HG03108 (cell line): Measurements from ENCODE around the gene L2HGDH.
"Not testable (repeated sequence)": the region's sequence is repeated elsewhere in the genome, so short reads cannot be mapped to it uniquely, and the experiment has no call there.

ENCODE experiments used
- ATAC-seq: cut with Tn5 transposase; IDR thresholded peaks from one replicate; pipeline ENCODE4 v1.9.1; 2021; ENCODE audit warnings: moderate library complexity; ENCODE audit not compliant: unreplicated experiment

Gene L2HGDH

DNA sequence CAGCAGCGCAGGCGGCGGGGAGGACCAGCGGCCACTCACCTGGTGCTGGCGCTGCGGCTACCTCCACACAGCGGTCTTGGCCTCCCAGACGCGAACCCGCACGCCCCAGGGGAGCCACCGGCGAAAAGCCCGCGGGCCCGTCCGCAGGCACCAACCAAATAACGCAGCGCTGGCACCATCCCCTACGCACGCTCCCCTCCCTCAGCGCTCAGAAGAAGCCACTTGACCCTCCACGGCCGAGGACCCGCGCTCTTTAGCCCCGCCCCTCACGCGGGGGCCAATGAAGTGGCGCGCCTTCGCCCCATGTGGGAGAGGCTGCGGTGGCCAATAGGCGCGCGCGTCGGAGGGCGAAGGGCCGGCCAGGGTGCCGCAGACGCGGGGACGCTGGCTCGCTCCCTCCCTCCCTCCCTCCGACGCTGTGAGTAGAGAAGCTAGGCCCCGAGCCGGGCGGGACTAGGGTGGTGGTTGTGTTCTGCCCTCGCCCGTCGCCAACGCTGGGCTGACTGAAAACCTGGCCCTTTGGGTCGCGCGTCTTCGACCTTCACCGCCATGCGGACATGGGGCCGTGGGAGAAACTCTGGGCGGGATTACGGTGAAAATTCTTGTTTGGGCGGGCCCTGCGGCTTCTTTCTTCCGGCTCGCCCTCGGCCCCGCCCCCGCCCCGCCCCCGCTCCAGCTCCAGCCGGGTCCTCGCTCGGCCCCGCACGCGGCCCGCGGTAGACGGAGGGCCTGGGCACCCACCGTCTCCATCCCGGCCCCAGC is at the start of gene L2HGDH, which contains the start of gene DMAC2L:
Gene L2HGDH (minus strand): TSS at position 258 of the 762 bp plus-strand sequence. CDS start 79 bp downstream, at position 179.
Gene DMAC2L (plus strand): TSS at position 353 of the 762 bp plus-strand sequence. CDS start 9,164 bp downstream, outside the sequence.
- ATAC-seq: peak; percentile 93

DNA sequence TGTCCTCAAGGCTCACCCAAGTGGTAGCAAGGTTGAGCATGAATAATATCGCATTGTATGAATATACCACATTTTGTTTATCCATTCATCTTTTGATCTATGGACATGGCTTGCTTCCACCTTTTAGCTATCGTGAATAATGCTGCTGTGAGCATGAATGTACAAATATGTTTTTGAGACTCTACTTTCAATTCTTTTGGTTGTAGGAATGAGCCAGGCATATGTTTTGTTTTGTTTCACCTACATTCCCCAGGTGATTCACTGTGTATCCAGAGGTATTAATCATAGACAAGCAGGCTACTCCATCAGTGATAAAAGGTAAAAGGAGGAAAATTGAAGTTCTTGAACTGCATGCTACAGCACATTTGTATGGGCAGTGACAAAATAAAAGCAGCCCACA is 48.8 kb upstream of the L2HGDH start:
- no peak for ATAC-seq

DNA sequence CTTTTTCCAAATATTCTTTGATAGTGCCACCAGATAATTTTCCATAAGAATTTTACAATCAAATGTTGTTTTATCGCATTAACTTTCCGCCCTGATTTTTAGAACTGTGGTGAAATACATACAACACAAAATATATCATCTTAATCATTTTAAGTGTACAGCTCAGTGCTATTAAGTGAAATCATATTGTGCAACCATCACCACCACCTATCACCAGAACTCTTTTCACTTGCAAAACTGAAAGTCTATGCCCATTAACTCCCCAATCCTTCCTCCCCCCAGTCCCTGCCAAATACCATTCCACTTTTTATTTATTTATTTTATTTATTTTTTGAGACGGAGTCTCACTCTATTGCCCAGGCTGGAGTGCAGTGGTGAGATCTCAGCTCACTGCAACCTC is 48.1 kb upstream of the L2HGDH start:
- ATAC-seq: no peak

DNA sequence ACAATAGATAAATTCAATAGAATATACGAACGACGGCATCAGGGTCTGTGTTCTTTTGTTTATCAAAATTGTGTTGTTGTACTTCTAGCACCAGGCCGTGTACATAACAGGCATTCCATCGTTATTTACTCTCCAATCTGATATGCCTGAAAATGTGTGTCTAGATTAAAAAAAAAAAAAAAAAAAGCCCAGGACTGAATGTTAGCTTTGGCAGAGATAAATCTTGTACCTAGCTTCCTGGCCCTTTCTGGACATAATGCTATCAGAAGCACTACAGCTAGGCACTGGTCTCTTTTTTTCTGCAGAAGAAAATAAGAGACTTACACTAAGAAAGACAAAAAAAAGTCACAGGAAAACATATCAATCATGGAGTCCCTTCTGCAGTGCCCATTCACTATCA is 47.6 kb upstream of the L2HGDH start:
- ATAC-seq: no peak

DNA sequence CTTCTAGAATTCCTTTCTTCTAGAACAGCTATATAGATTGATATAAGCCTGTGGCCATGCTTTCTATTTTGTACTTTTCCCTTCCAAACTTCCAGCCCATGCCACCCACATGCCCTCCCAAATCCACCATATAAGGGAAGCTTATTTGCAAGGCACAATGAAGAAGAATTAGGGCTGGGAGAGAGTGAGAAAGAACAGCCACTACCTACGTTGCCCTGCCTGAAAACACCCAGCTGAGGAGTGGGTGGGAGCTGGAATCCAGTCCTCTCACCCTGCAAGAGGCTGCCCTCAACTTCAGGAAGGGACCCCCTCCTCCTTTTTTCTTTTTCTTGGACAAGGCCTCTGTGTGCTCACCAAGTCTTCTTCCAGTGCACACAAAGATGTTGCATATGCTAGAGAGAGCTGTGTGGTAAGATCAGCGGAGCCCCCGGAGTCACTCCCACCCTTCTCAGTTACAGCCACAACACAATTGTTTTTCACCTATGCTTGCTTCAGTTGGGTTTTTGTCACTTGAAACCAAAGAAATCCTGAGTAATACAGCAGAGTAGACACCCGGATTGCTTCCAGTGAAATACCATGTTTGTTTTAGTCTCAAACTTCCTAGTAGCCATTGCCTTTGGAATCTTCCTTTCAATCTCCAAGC is 45.8 kb upstream of the L2HGDH start:
- ATAC-seq: no peak

DNA sequence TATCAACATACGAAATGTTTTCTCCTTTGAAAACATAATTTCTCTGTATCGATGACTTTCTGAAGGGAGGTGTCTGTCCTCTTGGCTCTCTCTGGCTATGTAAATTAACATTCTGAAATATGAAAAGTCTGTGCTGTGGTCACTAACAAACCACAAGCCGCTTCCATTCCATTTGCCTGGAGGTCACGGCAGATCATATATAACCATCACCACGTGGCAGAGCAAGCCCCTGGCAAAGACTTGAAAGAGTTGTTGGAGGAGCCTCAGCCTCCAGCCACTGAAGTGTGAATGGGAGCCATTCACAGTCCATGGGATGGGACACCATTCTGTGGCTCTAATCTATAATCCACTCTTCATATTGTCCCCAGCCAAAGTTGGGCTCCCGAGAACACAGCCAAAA is 45.1 kb upstream of the L2HGDH start:
- ATAC-seq: no peak

DNA sequence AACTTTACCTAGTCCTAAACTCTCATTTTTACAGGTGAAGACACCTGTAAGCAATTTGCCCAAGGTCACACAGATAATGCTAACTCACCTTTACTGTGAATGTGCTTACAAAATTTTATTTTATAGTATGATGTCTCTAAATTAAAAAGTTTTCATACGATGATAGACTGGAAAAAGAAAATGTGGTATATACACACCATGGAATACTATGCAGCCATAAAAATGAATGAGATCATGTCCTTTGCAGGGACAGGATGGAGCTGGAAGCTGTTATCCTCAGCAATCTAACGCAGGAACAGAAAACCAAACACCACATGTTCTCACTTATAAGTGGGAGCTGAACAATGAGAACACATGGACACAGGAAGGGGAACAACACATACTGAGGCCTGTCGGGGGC is 44.3 kb upstream of the L2HGDH start:
- ATAC-seq: not testable (repeated sequence)

DNA sequence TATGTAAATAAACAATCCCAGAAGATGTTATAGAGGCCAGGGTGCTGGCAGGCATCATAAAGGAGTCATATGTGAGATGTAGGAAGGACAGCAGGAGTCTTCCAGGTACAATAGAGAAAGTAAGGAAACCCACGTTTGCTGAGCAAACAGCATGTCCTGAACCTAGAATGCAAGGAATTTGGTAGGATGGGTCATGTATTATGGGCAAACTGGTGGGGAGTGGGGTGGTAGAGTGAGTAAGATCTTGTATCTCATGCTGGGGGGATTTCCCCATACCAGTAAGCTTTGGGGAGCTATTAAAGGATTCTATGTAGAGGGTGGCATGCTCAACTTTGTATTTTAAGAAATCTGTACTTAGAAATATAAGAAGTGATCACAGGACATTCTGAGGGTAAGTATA is 43.7 kb upstream of the L2HGDH start:
- no peak for ATAC-seq

DNA sequence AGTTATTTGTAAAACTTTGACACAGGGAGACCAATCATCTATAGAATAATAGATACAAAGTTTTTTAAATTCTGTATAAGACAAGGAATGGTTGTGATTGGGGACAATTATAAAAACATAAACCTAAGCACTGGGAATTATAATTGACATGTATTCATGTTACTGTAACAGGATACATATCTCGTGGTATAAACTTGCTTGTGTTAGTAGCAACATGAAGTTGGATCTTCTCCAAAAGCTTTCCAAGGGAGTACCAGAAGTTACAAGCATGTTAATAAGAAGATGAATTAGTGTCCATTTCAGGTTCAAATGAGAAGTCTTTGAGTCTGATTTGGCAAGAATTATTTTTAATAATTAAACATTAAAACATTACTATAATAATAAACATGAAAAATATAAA is 42.5 kb upstream of the L2HGDH start:
- ATAC-seq: no peak

DNA sequence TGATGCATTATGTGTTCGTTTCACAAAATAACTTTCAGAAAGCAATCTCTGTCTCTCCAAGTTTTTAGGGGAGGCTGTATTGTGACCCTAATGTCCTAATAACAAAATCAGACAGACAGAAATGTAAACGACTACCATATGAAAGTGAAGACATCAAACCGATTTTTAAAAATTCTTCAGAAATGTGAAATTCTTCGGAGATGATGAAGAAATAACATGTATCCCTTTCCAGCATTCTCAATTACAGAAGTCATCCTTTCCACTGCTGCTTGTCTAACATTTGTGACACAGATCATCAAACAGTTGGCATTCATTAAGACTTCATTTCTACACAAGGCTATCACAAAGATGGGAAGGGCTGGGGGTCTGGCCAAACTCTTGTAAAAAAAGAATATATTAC is 41.1 kb upstream of the L2HGDH start:
- no peak for ATAC-seq

DNA sequence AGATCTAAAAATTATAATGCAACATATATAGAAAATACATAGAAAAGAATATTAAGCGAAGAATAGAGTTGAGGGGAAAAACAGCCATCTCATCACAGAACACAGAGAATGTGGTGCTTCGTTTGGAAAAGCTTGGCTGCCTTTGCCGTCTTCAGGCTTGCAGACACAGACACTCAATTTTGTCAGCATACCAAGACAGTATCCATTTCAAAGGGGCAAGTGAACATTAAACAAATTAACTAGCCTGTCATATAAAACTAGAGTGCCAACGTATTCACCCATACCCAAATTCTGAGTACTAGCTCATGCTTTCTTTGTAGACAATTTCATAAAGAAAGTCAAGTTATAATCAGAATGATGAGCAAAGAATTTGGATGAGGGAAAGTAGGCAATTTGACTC is 40.6 kb upstream of the L2HGDH start:
- no peak for ATAC-seq

DNA sequence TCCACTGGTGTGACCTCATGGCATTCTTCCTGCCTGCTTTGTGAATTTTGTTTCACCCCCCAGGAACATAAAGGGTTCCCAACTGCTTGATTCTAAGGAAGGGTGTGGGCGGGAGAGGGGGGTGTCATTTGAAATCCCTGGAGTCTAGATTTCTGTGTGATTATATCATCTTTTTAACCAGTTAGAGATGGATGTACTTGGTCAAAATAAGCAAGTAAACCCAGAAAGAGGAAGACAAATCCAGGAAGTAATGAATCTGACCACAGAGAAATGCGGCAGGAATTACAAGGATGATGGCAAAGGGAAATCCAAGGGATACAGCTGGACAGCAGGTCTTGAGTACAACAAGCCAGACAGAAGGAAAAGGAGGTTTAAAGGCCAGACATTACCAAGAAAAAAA is 38.9 kb upstream of the L2HGDH start:
- ATAC-seq: no peak

DNA sequence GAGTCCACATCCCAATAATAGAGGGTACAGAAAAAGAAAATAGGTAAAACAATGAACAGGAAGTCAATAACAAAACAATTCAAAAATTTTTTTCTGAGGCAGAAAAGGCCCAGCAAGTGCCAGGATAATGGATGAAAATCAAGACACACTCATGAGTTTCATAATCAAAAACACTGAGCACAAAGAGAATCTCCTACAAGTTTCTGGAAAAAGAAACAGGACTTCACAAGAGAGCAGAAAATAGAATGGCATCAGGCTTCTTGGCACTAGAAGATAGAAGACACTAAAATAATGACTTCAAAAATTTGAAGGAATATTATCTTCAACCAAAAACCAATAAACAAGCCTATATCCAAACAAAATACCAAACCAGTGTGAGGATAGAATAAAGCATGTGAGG is 36.9 kb upstream of the L2HGDH start:
- no peak for ATAC-seq

DNA sequence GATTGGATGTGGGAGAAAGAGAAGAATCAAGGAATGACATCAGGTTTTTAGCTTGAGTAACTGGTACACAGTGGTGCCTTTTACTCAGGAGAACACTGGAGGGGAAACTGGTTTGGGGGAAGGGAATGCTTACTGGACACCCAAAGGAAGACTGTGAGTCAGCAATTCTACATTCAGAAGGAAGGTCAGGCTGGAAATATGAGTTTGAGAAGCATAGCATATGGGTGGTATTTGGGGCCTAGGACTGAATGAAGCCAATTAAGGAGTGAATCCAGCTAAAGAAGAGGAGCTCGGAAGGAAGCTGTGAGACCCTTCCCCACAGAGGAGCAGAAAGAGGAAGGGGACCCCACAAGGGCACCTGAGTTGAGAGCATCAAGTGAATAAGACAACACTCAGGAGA is 35.5 kb upstream of the L2HGDH start:
- no peak for ATAC-seq

DNA sequence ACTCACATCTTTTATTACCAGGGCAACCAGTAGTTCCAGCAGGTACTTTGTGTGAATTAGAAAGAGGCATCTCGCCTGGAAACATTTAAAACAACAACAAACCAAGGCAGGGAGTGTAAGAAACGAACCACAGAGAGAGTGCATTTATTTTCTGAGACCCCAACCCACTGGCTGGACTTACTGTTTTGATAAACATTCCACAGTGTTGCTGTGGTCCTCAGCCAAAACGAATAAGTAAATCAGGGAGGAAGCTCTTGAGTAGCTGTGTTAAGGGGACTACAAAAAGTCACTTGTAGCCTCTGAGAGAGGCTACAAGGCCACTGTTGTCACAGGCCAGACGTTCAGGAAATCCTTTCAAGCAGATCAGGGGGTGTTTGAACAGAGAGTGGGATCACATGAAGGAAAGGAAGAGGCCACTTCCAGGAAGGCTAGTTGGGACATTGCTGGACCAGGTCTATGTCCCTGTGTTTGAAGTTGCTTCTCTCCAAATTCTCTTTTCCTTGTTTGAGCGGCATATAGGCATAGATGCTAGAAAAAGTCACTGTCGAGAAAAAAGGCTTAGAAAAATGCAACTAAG is 33.9 kb upstream of the L2HGDH start:
- ATAC-seq: no peak

DNA sequence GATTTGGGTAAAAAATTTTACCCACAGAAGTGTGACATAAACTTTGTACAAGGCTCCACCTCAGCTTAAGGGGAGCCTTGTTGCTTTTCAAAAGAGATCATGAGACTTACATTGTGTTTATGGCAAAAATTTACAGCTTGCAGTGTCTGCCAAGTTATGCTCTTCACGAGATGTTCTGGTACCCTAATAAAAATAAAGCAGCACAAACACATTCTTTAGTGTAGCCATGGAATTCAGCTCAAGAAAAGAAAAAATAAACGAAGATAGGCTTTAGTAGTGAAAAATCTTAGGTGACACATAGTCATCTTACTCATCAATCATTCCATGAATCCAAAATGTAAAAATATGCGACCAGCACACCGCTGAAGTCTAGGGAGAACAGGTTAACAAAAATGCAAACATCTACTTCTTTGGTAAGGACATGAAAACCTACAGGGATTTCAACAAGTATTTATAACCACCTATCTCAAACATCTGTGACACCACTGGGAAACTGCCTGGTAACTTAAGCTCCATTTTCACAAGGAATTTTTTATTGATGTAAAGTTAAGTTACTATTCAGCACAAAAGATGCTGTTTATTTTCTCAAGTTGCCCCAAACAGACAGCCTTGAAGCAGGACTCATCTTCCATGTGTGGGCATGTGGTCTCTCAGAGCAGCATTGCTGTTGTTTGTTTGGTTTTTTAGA is 33.0 kb upstream of the L2HGDH start:
- ATAC-seq: no peak

DNA sequence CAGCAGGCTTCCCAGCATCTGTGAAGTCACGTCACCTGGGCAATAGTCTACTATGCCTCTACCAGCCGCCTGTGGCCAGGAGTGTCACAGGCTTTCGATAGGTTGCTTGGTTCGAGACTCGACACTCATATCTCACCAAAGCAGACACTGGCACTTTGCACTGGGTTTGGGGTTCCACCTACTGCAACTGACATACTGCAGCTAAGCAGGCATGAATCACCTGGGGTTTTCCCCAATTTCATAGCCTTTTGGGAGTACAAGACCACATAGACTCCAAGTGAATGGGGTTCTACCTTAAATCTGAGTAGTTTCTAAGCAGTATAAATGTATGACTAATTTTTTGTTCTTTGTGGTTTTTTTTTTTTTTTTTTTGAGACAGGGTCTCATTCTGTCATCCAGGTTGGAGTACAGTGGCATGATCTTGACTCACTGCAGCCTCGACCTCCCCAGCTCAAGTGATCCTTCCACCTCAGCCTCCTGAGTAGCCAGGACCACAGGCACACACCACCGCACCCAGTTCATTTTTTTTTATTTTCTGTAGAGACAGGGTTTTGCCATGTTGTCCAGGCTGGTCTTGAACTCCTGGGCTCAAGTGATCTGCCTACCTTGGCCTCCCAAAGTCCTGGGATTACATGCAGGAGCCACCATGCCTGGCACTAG is 32.2 kb upstream of the L2HGDH start:
- peak; percentile 86 for ATAC-seq

DNA sequence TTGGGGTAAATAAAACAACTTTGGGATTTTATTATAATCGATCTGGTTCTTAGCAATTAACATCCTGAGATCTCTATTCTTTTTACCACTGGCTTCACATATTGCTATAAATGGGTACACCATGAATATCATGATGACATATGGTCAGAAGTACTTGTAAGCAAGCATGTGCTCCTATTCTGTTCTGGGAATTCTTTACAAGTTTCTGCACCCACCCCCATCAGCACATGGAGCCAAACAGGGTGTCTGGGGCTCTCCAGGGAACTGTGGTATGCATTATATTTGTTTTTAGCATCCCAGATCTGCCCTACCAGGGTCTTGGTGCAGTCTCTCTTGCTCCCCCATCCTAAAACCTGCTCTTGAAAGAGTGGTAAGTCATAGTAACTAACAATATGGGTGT is 31.4 kb upstream of the L2HGDH start:
- ATAC-seq: no peak

DNA sequence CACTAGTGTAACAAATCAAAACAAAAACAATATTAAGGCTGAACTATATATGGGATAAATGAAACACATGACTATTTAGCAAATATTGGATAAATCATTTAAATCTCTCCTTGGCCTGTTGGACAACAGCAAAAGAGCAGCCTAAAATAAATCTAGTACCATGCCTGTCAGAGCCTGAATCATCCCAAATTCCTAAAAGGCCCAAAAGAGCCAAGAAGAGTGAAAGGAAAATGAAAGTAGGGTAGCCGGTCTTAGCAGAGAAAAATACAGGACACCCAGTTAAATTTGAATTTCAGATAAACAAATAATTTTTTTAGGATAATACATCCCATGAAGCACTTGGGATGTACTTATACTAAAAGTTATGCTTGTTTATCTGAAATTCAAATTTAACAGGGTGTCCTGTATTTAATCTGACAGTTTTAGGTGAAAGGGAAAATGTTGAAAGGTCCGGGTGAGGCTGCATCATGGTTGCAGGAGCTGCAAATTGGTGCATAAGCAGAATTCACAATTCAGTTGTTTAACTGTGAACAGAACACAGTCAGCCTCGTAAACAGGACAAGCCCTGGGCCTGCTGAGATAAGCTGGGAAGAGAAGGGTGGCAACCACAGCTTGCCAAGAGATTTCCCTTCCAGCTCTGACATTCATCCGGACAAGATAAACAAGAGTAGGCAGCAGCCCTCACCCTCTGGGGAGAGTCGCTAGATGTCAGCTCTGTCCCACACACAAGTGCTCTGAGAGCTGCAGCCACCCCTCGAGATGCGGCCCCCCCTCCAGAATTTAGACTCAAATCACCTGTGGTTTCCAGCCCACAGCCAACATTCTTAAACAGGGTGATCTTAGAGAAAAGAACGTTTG is 30.4 kb upstream of the L2HGDH start:
- ATAC-seq: peak; percentile 55

DNA sequence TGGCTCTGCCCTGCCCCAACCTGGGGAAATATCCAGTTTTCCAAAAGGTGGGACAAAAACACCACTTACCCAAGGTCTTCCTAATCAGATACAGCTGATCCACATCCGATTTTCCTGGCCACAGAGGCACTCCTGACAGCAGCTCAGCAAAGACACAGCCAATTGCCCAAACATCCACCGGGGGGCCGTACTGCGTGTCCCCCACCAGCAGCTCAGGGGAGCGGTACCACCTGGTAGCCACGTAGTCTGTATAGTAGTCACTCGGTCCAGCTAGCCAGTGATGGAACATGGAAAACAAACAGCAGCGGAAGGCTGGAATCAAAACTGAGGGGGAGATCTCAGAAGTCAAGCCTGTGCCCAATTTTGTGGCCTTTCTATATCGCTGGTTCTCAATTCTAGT is 28.9 kb upstream of the L2HGDH start:
- ATAC-seq: no peak
